WTC11 (cell line): ENCODE measurements around the gene GPR27. TPM values are rescaled to one million over a fixed set of nuclear protein-coding genes. Genes with fewer than 3 reads are reported as not detected.

Experiments used
- ATAC-seq: fragments of 200-7000 bp; cut with Tn5 transposase; 2 replicates; pipeline ENCODE4 v1.10.0; 2021; ENCODE audit warnings: mild to moderate bottlenecking, moderate library complexity
- CTCF ChIA-PET: fragments of 300-600 bp; sonication (Branson Sonifier 250); formaldehyde crosslinking; loops from one replicate; lab custom pipeline; 2021; ENCODE audit warnings: antibody characterized with exemption; lab: Charles Lee
- POLR2A ChIA-PET: fragments of 350-600 bp; sonication (Branson Sonifier 250); formaldehyde crosslinking; loops from one replicate; lab custom pipeline; 2021; ENCODE audit warnings: antibody characterized with exemption; lab: Charles Lee
- DNase-seq: peaks from one replicate; pipeline ENCODE4 v3.0.0; 2021; ENCODE audit warnings: low spot score
- H3K27ac Mint-ChIP-seq: 2 replicates; pipeline ENCODE4 v1.8.0; 2021; ENCODE audit warnings: mixed read lengths
- H3K27me3 Mint-ChIP-seq: 2 replicates; pipeline ENCODE4 v1.8.0; 2021; ENCODE audit warnings: low read depth, mild to moderate bottlenecking, moderate library complexity, mixed read lengths
- H3K36me3 Mint-ChIP-seq: 2 replicates; pipeline ENCODE4 v1.8.0; 2021; ENCODE audit warnings: mixed read lengths
- H3K4me1 Mint-ChIP-seq: 2 replicates; pipeline ENCODE4 v1.8.0; 2022; ENCODE audit warnings: mixed read lengths
- H3K4me3 Mint-ChIP-seq: 2 replicates; pipeline ENCODE4 v1.8.0; 2021; ENCODE audit warnings: mild to moderate bottlenecking, moderate library complexity, mixed read lengths
- H3K9me3 Mint-ChIP-seq: 2 replicates; pipeline ENCODE4 v1.8.0; 2021; ENCODE audit warnings: mixed read lengths
- CREB1 ChIP-seq: sonication (generic); formaldehyde crosslinking; IDR thresholded peaks from 2 replicates; pipeline ENCODE4 v1.8.0; 2023; ENCODE audit warnings: mild to moderate bottlenecking, missing genetic modification reagents
- FOXP1 ChIP-seq: sonication (generic); formaldehyde crosslinking; IDR thresholded peaks from 2 replicates; pipeline ENCODE4 v1.8.0; 2022; ENCODE audit warnings: missing genetic modification reagents, mild to moderate bottlenecking, moderate library complexity, borderline replicate concordance
- GABPB1 ChIP-seq: sonication (generic); formaldehyde crosslinking; IDR thresholded peaks from 2 replicates; pipeline ENCODE4 v1.8.1; 2023; ENCODE audit warnings: mild to moderate bottlenecking, missing genetic modification reagents
- KAT7 ChIP-seq: sonication (generic); formaldehyde crosslinking; IDR thresholded peaks from 2 replicates; pipeline ENCODE4 v1.8.1; 2023; ENCODE audit warnings: missing genetic modification reagents, mild to moderate bottlenecking, borderline replicate concordance
- NR1H2 ChIP-seq: sonication (generic); formaldehyde crosslinking; IDR thresholded peaks from 2 replicates; pipeline ENCODE4 v1.9.0; 2021; ENCODE audit warnings: mild to moderate bottlenecking, moderate library complexity, missing genetic modification reagents
- NR3C1 ChIP-seq: sonication (generic); formaldehyde crosslinking; conservative IDR thresholded peaks from 2 replicates; pipeline ENCODE4 v1.8.1; 2023; ENCODE audit warnings: low read depth, mild to moderate bottlenecking, missing genetic modification reagents
- RELA ChIP-seq: sonication (generic); formaldehyde crosslinking; IDR thresholded peaks from 2 replicates; pipeline ENCODE4 v1.8.1; 2022; ENCODE audit warnings: missing genetic modification reagents, mild to moderate bottlenecking, borderline replicate concordance
- ZBTB21 ChIP-seq: sonication (generic); formaldehyde crosslinking; IDR thresholded peaks from 2 replicates; pipeline ENCODE4 v1.8.1; 2023; ENCODE audit warnings: mild to moderate bottlenecking, missing genetic modification reagents, borderline replicate concordance
- ZNF317 ChIP-seq: sonication (generic); formaldehyde crosslinking; IDR thresholded peaks from 2 replicates; pipeline ENCODE4 v1.8.1; 2023; ENCODE audit warnings: low read depth, mild to moderate bottlenecking, moderate library complexity, missing genetic modification reagents, borderline replicate concordance
- total RNA-seq: library from RNA; stranded (reverse); gene quantifications from 3 replicates; pipeline ENCODE4 v1.2.3, GENCODE V29; 2021
- TF ChIP-seq, protein P1 (sequence below): sonication (generic); formaldehyde crosslinking; IDR thresholded peaks from 2 replicates; pipeline ENCODE4 v1.8.1; 2023; ENCODE audit warnings: mild to moderate bottlenecking, missing genetic modification reagents
- TF ChIP-seq, protein P2 (sequence below): sonication (generic); formaldehyde crosslinking; IDR thresholded peaks from 2 replicates; pipeline ENCODE4 v1.8.1; 2023; ENCODE audit warnings: mild to moderate bottlenecking, missing genetic modification reagents, moderate library complexity
- TF ChIP-seq, protein P3 (sequence below): sonication (generic); formaldehyde crosslinking; IDR thresholded peaks from 2 replicates; pipeline ENCODE4 v1.8.1; 2023; ENCODE audit warnings: mild to moderate bottlenecking, missing genetic modification reagents, moderate library complexity
- TF ChIP-seq, protein P4 (sequence below): sonication (generic); formaldehyde crosslinking; IDR thresholded peaks from 2 replicates; pipeline ENCODE4 v1.8.1; 2022; ENCODE audit warnings: mild to moderate bottlenecking, moderate library complexity, missing genetic modification reagents
- TF ChIP-seq, protein P5 (sequence below): fragments of 250-450 bp; sonication (Bioruptor Pico); conservative IDR thresholded peaks from 2 replicates; pipeline ENCODE4 v1.9.0; 2021; ENCODE audit warnings: mild to moderate bottlenecking
- TF ChIP-seq, protein P6 (sequence below): sonication (generic); formaldehyde crosslinking; IDR thresholded peaks from 2 replicates; pipeline ENCODE4 v1.8.0; 2023; ENCODE audit warnings: missing genetic modification reagents, mild to moderate bottlenecking, borderline replicate concordance
- TF ChIP-seq, protein P7 (sequence below): sonication (generic); formaldehyde crosslinking; IDR thresholded peaks from 2 replicates; pipeline ENCODE4 v1.8.0; 2022; ENCODE audit warnings: mild to moderate bottlenecking, missing genetic modification reagents

GPR27 gene
- total RNA-seq, 1 experiment from 2014 or later: 16.4 TPM

DNA sequence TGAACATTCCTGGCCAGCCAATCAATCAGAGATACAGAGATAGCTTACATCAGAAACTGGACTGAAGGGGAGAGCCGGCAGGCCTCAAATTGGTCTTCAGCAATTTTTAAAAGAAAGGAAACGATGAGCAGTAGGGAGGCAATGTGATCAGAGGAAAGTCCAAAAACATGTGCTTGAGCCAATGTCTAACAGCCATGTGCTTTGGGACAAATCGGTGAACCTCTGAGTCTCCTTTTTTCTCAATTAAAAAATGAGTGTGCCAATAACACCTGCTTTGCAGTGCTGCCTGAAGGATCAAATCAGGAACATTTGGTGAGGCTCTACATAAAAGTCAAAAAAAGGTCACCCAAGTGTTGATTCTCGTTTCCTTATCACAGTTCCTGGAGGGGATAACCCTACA lies 21.0 kb upstream of the GPR27 start:
- H3K36me3 Mint-ChIP-seq: no peaks in the 10 kb centered on the region
- no peak for DNase-seq
- H3K27me3 Mint-ChIP-seq: peaks cover 4% of the 10 kb centered on the region
- no peak overlapping the region for H3K4me3 Mint-ChIP-seq
- CTCF ChIA-PET: no interaction called here
- ATAC-seq: no peak
- peaks cover 13% of the 10 kb centered on the region for H3K9me3 Mint-ChIP-seq
- no peak overlapping the region for H3K27ac Mint-ChIP-seq
- POLR2A ChIA-PET: no interaction called here
- TF ChIP-seq, protein P1, sequence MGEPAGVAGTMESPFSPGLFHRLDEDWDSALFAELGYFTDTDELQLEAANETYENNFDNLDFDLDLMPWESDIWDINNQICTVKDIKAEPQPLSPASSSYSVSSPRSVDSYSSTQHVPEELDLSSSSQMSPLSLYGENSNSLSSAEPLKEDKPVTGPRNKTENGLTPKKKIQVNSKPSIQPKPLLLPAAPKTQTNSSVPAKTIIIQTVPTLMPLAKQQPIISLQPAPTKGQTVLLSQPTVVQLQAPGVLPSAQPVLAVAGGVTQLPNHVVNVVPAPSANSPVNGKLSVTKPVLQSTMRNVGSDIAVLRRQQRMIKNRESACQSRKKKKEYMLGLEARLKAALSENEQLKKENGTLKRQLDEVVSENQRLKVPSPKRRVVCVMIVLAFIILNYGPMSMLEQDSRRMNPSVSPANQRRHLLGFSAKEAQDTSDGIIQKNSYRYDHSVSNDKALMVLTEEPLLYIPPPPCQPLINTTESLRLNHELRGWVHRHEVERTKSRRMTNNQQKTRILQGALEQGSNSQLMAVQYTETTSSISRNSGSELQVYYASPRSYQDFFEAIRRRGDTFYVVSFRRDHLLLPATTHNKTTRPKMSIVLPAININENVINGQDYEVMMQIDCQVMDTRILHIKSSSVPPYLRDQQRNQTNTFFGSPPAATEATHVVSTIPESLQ (CRISPR knock-in tag): no peak
- no peak for TF ChIP-seq NR1H2 (CRISPR knock-in tag)
- TF ChIP-seq, protein P2, sequence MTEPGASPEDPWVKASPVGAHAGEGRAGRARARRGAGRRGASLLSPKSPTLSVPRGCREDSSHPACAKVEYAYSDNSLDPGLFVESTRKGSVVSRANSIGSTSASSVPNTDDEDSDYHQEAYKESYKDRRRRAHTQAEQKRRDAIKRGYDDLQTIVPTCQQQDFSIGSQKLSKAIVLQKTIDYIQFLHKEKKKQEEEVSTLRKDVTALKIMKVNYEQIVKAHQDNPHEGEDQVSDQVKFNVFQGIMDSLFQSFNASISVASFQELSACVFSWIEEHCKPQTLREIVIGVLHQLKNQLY (CRISPR knock-in tag): no peak
- TF ChIP-seq GABPB1 (CRISPR knock-in tag): no peak
- no peak for TF ChIP-seq ZNF317
- TF ChIP-seq, protein P3, sequence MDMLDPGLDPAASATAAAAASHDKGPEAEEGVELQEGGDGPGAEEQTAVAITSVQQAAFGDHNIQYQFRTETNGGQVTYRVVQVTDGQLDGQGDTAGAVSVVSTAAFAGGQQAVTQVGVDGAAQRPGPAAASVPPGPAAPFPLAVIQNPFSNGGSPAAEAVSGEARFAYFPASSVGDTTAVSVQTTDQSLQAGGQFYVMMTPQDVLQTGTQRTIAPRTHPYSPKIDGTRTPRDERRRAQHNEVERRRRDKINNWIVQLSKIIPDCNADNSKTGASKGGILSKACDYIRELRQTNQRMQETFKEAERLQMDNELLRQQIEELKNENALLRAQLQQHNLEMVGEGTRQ (CRISPR knock-in tag): no peak
- peaks cover 50% of the 10 kb centered on the region for H3K4me1 Mint-ChIP-seq

DNA sequence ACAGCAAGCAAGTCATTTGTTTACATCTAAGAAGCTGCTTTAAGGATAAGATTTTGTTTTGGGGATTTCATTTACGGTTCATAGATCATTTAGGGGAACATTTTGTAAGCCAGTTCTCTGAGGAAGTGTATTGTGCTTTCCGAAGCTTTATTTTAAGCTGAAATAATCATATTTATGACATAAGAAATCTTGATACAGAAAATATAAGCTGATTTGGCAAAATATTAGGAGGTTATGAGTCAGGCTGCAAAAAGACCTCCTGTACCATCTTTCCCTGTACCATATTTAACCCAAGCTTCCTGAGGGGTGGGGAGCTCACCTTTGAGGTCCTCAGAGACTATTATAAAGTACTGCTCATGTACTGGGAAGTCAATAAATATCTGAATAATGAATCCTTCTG lies 20.3 kb upstream of the GPR27 start:
- POLR2A ChIA-PET: no interaction called here
- Mint-ChIP-seq H3K27me3 (peaks cover 4% of the 10 kb centered on the region), H3K36me3 (no peaks in the 10 kb centered on the region)

More for the DNA sequence above, 20.3 kb upstream of the GPR27 start:
- H3K4me1 Mint-ChIP-seq: peaks cover 48% of the 10 kb centered on the region
- CTCF ChIA-PET: interaction anchor here (1.2 kb wide), 1 partner anchor 142 kb away, joined by 3 read pairs; no protein-coding TSS in a partner anchor
- no peak for DNase-seq
- TF ChIP-seq CREB1 (CRISPR knock-in tag) (no peak), FOXP1 (CRISPR knock-in tag) (no peak), ZBTB21 (no peak), KAT7 (CRISPR knock-in tag) (no peak), NR3C1 (no peak), RELA (CRISPR knock-in tag) (no peak)
- TF ChIP-seq, protein P4, sequence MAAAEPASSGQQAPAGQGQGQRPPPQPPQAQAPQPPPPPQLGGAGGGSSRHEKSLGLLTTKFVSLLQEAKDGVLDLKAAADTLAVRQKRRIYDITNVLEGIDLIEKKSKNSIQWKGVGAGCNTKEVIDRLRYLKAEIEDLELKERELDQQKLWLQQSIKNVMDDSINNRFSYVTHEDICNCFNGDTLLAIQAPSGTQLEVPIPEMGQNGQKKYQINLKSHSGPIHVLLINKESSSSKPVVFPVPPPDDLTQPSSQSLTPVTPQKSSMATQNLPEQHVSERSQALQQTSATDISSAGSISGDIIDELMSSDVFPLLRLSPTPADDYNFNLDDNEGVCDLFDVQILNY (CRISPR knock-in tag): no peak
- TF ChIP-seq, protein P5, sequence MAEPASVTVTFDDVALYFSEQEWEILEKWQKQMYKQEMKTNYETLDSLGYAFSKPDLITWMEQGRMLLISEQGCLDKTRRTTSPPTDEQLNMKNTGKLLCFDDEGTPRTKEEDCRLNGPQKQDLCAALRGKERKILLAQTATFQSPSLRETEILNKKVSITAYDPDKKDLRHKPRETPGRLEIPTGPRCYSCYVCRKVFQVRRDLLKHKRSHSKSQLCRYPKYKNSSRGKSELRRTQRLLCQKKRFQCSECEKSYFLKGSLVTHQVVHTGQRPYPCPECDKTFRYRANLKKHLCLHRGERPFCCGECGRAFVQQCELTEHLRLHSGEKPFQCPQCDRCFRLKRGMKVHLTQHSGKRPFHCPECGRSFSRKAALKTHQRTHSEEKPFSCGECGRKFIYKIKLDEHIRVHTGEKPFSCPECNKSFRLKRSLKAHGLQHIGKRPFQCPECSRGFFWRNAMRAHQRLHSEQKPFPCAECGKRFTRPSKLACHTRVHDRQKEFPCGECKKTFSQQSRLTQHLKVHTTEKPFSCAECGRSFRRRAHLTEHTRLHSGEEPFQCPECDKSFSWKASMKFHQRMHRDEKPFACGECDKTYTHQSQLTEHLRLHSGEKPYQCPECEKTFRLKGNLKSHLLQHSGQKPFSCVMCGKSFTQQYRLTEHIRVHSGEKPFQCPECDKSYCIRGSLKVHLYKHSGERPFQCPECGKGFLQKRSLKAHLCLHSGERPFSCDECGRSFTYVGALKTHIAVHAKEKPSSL: no peak
- TF ChIP-seq, protein P3 (CRISPR knock-in tag): no peak
- TF ChIP-seq, protein P6, sequence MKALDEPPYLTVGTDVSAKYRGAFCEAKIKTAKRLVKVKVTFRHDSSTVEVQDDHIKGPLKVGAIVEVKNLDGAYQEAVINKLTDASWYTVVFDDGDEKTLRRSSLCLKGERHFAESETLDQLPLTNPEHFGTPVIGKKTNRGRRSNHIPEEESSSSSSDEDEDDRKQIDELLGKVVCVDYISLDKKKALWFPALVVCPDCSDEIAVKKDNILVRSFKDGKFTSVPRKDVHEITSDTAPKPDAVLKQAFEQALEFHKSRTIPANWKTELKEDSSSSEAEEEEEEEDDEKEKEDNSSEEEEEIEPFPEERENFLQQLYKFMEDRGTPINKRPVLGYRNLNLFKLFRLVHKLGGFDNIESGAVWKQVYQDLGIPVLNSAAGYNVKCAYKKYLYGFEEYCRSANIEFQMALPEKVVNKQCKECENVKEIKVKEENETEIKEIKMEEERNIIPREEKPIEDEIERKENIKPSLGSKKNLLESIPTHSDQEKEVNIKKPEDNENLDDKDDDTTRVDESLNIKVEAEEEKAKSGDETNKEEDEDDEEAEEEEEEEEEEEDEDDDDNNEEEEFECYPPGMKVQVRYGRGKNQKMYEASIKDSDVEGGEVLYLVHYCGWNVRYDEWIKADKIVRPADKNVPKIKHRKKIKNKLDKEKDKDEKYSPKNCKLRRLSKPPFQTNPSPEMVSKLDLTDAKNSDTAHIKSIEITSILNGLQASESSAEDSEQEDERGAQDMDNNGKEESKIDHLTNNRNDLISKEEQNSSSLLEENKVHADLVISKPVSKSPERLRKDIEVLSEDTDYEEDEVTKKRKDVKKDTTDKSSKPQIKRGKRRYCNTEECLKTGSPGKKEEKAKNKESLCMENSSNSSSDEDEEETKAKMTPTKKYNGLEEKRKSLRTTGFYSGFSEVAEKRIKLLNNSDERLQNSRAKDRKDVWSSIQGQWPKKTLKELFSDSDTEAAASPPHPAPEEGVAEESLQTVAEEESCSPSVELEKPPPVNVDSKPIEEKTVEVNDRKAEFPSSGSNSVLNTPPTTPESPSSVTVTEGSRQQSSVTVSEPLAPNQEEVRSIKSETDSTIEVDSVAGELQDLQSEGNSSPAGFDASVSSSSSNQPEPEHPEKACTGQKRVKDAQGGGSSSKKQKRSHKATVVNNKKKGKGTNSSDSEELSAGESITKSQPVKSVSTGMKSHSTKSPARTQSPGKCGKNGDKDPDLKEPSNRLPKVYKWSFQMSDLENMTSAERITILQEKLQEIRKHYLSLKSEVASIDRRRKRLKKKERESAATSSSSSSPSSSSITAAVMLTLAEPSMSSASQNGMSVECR (CRISPR knock-in tag): no peak
- TF ChIP-seq, protein P7, sequence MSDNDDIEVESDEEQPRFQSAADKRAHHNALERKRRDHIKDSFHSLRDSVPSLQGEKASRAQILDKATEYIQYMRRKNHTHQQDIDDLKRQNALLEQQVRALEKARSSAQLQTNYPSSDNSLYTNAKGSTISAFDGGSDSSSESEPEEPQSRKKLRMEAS (CRISPR knock-in tag): no peak
- TF ChIP-seq, all 79 proteins: peak for 0
- Mint-ChIP-seq H3K27ac (no peak overlapping the region), H3K4me3 (no peak overlapping the region), H3K9me3 (peaks cover 14% of the 10 kb centered on the region)
- no peak for ATAC-seq
